Erythroblast (primary cell): Measurements from ENCODE around the gene FLT3.

ENCODE experiments used
- GATA1 ChIP-seq: IDR thresholded peaks from 2 replicates; pipeline ENCODE4 v1.6.1; 2011; ENCODE audit warnings: low read depth, mild to moderate bottlenecking, control low read depth, low read length, moderate library complexity
- POLR2A ChIP-seq: IDR thresholded peaks from 2 replicates; pipeline ENCODE4 v1.6.1; 2011; ENCODE audit warnings: mild to moderate bottlenecking, low read length

DNA sequence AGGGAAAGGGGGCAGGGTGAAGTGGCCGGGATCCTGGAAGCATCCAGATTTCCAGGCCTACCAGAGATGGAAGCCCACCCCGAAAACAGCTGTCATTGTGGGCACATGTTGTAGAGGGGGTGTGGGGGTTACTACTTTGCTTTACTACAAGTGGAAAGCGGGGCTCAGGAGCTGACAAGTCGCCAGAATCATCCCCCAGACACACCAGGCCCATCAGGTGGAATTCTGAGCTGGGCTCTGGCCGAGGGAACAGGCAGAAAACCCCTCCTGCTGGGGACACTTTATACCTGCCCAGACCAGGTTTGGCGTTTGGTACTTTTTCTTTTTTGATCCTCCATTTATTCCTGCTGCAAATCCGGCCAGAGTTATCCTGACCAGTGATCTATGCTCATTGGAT lies 135.0 kb downstream of the FLT3 start:
- TF ChIP-seq POLR2A (no peak), GATA1 (no peak)
